Endothelial cell of umbilical vein (primary cell): ENCODE measurements around the gene SLC5A5. TPM values are rescaled to one million over a fixed set of nuclear protein-coding genes. Genes with fewer than 3 reads are reported as not detected.

ENCODE experiments used
- BruUV-seq: library from RNA; stranded (reverse); fragments of 400-500 nt; replicated peaks from 2 replicates; lab custom pipeline; 2021; lab: Mats Ljungman, UMichigan
- CTCF ChIA-PET: fragments of 300-600, 350-600 bp; sonication (Branson Sonifier 250); formaldehyde crosslinking; loops from one replicate; lab custom pipeline; 2021; ENCODE audit warnings: antibody characterized with exemption, inconsistent platforms; lab: Charles Lee
- POLR2A ChIA-PET: fragments of 300-600, 350-600 bp; sonication (Branson Sonifier 250); formaldehyde crosslinking; loops from one replicate; lab custom pipeline; 2021; ENCODE audit warnings: antibody characterized with exemption, inconsistent platforms; lab: Charles Lee
- DNase-seq: peaks from one replicate; pipeline ENCODE4 v3.0.0-alpha.2; 2011; ENCODE audit warnings: low read depth, low spot score
- FAIRE-seq: peaks from 2 replicates; lab custom pipeline; 2011; peaks lifted over from hg19 to GRCh38; lab: Jason Lieb, UNC
- H2AFZ ChIP-seq: 2 replicates; pipeline ENCODE4 v1.6.0; 2012; ENCODE audit warnings: low read depth, low read length, control low read depth, inconsistent platforms
- H3K27ac ChIP-seq: 2 replicates; pipeline ENCODE4 v1.5.1; 2011; ENCODE audit warnings: low read depth, mild to moderate bottlenecking, control low read depth, low read length, moderate library complexity; ENCODE audit not compliant: insufficient read depth
- H3K27me3 ChIP-seq, 2 experiments: 2 replicates each; pipeline versions ENCODE4 v1.6.0 to v1.6.1; 2011; ENCODE audit warnings: low read length in 2 of 2, mixed read lengths in 1 of 2; ENCODE audit not compliant: control insufficient read depth in 2 of 2, insufficient read depth in 2 of 2
- H3K36me3 ChIP-seq, 2 experiments: 2 replicates in 1 of 2; 3 replicates in 1 of 2; pipeline ENCODE4 v1.5.1; 2011; ENCODE audit warnings: low read length in 2 of 2, mild to moderate bottlenecking in 1 of 2, moderate library complexity in 1 of 2; ENCODE audit not compliant: control insufficient read depth in 2 of 2, insufficient read depth in 2 of 2; ENCODE audit errors: extremely low read depth in 1 of 2
- H3K4me1 ChIP-seq: 3 replicates; pipeline ENCODE4 v1.5.1; 2011; ENCODE audit warnings: mild to moderate bottlenecking, low read length; ENCODE audit not compliant: control insufficient read depth, insufficient read depth; ENCODE audit errors: extremely low read depth
- H3K4me2 ChIP-seq: 2 replicates; pipeline ENCODE4 v1.6.1; 2011; ENCODE audit warnings: low read length, control low read depth, mixed read lengths; ENCODE audit not compliant: insufficient read depth
- H3K4me3 ChIP-seq, 3 experiments: fragments of 200-600 bp in 1 of 3; sonication (generic), shearing (Covaris generic) in 1 of 3; replicated peaks in 1 of 3; 2 replicates each; pipeline ENCODE4 v1.5.1; 2011 to 2016; ENCODE audit warnings: control low read depth in 3 of 3, low read length in 3 of 3, mild to moderate bottlenecking in 2 of 3, inconsistent platforms in 1 of 3, low read depth in 1 of 3, moderate library complexity in 1 of 3; ENCODE audit not compliant: insufficient read depth in 1 of 3
- H3K79me2 ChIP-seq: 2 replicates; pipeline ENCODE4 v1.6.0; 2012; ENCODE audit warnings: low read length, inconsistent platforms; ENCODE audit not compliant: control insufficient read depth, insufficient read depth
- H3K9ac ChIP-seq: replicated peaks from 2 replicates; pipeline ENCODE3; 2011; ENCODE audit warnings: low read length, control low read depth; ENCODE audit not compliant: insufficient read depth; ENCODE audit errors: extremely low read depth
- H3K9me1 ChIP-seq: replicated peaks from 3 replicates; pipeline ENCODE4 v1.6.0; 2011; ENCODE audit warnings: mild to moderate bottlenecking, low read length; ENCODE audit not compliant: control insufficient read depth, insufficient read depth; ENCODE audit errors: extremely low read depth
- H3K9me3 ChIP-seq: replicated peaks from 2 replicates; pipeline ENCODE4 v1.5.1; 2012; ENCODE audit warnings: low read length, inconsistent platforms; ENCODE audit not compliant: control insufficient read depth, insufficient read depth
- H4K20me1 ChIP-seq: replicated peaks from 2 replicates; pipeline ENCODE3; 2011; ENCODE audit warnings: mild to moderate bottlenecking, low read length; ENCODE audit not compliant: control insufficient read depth, insufficient read depth; ENCODE audit errors: extremely low read depth
- EZH2 ChIP-seq: IDR thresholded peaks from 2 replicates; pipeline ENCODE4 v1.6.1; 2012; ENCODE audit warnings: borderline replicate concordance, low read depth, mild to moderate bottlenecking, moderate library complexity, low read length, inconsistent platforms; ENCODE audit not compliant: severe bottlenecking
- FOS ChIP-seq: IDR thresholded peaks from 2 replicates; pipeline ENCODE4 v1.6.1; 2011; ENCODE audit warnings: mild to moderate bottlenecking, low read length, moderate library complexity, borderline replicate concordance; ENCODE audit not compliant: insufficient read depth
- GATA2 ChIP-seq: IDR thresholded peaks from 2 replicates; pipeline ENCODE4 v1.7.0; 2011; ENCODE audit warnings: low read depth, mild to moderate bottlenecking, moderate library complexity, mixed read lengths, low read length; ENCODE audit not compliant: insufficient read length, insufficient read depth
- JUN ChIP-seq: IDR thresholded peaks from 2 replicates; pipeline ENCODE4 v1.6.1; 2011; ENCODE audit warnings: borderline replicate concordance, low read depth; ENCODE audit not compliant: insufficient read length, insufficient read depth
- MYC ChIP-seq: IDR thresholded peaks from one replicate; pipeline ENCODE4 v1.6.1; 2011; ENCODE audit warnings: mild to moderate bottlenecking, low read depth, low read length
- POLR2A ChIP-seq: IDR thresholded peaks from 2 replicates; pipeline ENCODE4 v1.6.1; 2012; ENCODE audit warnings: low read depth, mild to moderate bottlenecking, control low read depth, low read length
- POLR2AphosphoS5 ChIP-seq: IDR thresholded peaks from 2 replicates; pipeline ENCODE4 v1.6.1; 2012; ENCODE audit warnings: low read depth, mild to moderate bottlenecking, control low read depth, low read length, moderate library complexity; ENCODE audit not compliant: insufficient read depth
- dilution Hi-C: fragments of 300-500 bp; cut with MboI; formaldehyde crosslinking; loops from one replicate; pipeline ENCODE4 v1.15.0; 2019; ENCODE audit warnings: low sequenced_read_pairs; ENCODE audit not compliant: extremely low pct_ligation_motif_present
- intact Hi-C: fragments of 100-400 bp; cut with micrococcal nuclease; formaldehyde crosslinking; loops from one replicate; pipeline ENCODE4 v1.10.0; 2022
- polyA plus RNA-seq, 4 experiments: library from polyadenylated mRNA; depleted of rRNA in 3 of 4; stranded (reverse) in 3 of 4; unstranded in 1 of 4; fragments of >200 nt; gene quantifications; 2 replicates each; pipeline versions ENCODE4 v1.2.1 to v1.2.3, GENCODE V29; 2011 to 2012; ENCODE audit warnings: missing spikeins in 1 of 4
- total RNA-seq: library from RNA; stranded (reverse); gene quantifications from 2 replicates; pipeline ENCODE4 v1.2.3, GENCODE V29; 2021
- TF ChIP-seq, protein P1 (sequence below), 2 donors: IDR thresholded peaks; 1 replicate in 1 of 2; 2 replicates in 1 of 2; pipeline ENCODE4 v1.5.1; 2011; ENCODE audit warnings: low read length in 2 of 2, mild to moderate bottlenecking in 2 of 2, moderate library complexity in 2 of 2, control low read depth in 1 of 2, inconsistent platforms in 1 of 2, low read depth in 1 of 2; ENCODE audit not compliant: insufficient read depth in 1 of 2; ENCODE audit errors: extremely low read depth in 1 of 2
- TF ChIP-seq, protein P2 (sequence below): IDR thresholded peaks from 2 replicates; pipeline ENCODE4 v1.6.1; 2011; ENCODE audit not compliant: insufficient read depth, insufficient read length

The SLC5A5 gene
- total and polyA plus RNA-seq, 2 donors (not counting 3 experiments of a cell fraction or from before 2014, with no cell fraction given) = not detected

DNA sequence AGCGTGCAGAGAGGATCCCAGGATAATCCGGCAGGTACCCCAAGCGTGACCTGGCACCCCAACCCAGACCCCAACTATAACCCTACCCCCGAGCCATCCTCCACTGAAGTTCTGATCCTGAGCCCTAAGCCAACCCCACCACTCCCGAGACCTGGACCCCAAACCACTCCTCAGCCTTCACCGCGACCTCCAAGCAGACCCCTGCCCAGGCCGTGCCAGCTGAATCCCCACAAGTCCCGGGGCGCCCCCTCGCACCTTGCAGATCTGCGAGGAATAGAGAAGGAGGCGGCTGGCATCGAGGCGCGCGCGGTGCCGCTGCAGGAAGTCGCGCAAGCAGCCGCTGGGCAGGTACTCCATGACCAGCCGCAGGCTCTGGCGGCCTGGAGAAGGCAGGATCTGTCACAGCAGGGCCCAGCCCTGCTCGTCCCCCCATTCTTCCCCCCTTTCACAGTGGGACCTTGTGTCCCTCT, 40.3 kb upstream of the SLC5A5 start:
- Histone ChIP-seq H2AFZ (peak overlapping the region; percentile 77), H3K36me3 (no peaks in the 10 kb centered on the region), H3K9ac (no peak overlapping the region), H3K27me3 (peaks cover 0 to 3% of the 10 kb centered on the region in 2 experiments), H3K4me1 (peaks cover 13% of the 10 kb centered on the region), H4K20me1 (no peaks in the 10 kb centered on the region), H3K79me2 (no peaks in the 10 kb centered on the region), H3K9me1 (no peaks in the 10 kb centered on the region), H3K4me2 (no peak overlapping the region), H3K9me3 (no peaks in the 10 kb centered on the region), H3K27ac (no peak overlapping the region), H3K4me3 (no peak overlapping the region)
- dilution Hi-C loops (no loop called here), intact Hi-C loops (no loop called here)
- no peak for DNase-seq
- TF ChIP-seq POLR2A (no peak), EZH2 (peak; percentile 52)
- ChIA-PET POLR2A (interaction anchor here (1.1 to 1.3 kb wide), 2 partner anchors 28 kb away, joined by 3 to 4 read pairs; partner anchors contain the start of gene RPL18A), CTCF (interaction anchor here (0.6 to 3.1 kb wide), 3 partner anchors 28 to 379 kb away, joined by 3 to 10 read pairs (median 3); partner anchors contain the start of gene RPL18A)
- BruUV-seq = no TSS peak
- FAIRE-seq = no peak

DNA sequence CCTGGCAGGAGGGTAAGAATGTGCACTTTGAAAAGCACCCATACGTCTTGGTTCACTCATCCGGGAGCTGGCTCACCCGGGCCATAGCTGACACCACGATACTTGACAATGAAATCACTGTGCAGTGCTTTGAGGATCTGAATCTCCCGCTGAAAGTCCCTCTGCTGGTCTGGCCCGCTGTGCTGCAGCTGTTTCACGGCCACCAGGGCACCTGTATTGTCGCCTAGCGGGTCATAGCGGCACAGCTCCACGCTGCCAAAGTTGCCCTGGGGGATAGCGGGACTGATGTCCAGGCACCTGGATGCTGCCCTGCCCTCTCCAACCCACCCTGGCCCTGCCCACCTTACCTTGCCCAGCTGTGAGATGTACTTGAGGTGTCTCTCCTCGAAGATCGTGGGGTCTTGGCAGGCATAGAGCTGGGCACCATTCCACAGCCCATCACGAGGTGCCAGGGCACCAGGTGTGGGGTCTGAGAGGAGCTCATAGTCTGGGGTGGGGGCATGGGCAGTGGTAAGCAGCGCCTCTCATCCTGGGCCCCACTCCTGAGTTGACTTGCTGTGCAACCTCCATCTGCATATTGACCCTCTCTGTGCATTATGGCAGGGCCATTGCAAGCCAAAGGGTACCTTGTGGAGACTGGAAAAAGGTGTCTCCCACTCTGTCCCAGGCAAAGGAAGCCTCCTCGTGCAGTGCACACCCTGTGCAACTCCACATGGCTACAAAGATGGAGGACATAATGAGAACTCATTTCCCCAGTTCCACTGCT, 39.1 kb upstream of the SLC5A5 start:
- Histone ChIP-seq H3K4me2 (no peak overlapping the region), H3K9me3 (no peaks in the 10 kb centered on the region), H3K9me1 (no peaks in the 10 kb centered on the region), H3K79me2 (no peaks in the 10 kb centered on the region), H4K20me1 (no peaks in the 10 kb centered on the region), H3K4me3 (no peak overlapping the region), H3K27ac (no peak overlapping the region), H3K27me3 (peaks cover 0 to 3% of the 10 kb centered on the region in 2 experiments), H3K36me3 (no peaks in the 10 kb centered on the region), H2AFZ (no peak overlapping the region), H3K4me1 (peaks cover 11% of the 10 kb centered on the region), H3K9ac (no peak overlapping the region)
- FAIRE-seq (no peak), DNase-seq (no peak)
- no TSS peak for BruUV-seq
- no peak for TF ChIP-seq GATA2
- TF ChIP-seq, protein P1, sequence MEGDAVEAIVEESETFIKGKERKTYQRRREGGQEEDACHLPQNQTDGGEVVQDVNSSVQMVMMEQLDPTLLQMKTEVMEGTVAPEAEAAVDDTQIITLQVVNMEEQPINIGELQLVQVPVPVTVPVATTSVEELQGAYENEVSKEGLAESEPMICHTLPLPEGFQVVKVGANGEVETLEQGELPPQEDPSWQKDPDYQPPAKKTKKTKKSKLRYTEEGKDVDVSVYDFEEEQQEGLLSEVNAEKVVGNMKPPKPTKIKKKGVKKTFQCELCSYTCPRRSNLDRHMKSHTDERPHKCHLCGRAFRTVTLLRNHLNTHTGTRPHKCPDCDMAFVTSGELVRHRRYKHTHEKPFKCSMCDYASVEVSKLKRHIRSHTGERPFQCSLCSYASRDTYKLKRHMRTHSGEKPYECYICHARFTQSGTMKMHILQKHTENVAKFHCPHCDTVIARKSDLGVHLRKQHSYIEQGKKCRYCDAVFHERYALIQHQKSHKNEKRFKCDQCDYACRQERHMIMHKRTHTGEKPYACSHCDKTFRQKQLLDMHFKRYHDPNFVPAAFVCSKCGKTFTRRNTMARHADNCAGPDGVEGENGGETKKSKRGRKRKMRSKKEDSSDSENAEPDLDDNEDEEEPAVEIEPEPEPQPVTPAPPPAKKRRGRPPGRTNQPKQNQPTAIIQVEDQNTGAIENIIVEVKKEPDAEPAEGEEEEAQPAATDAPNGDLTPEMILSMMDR (IDR thresholded peaks at IDR 0.05; ENCODE audit: extremely low read depth in 1 of 2, insufficient read depth in 1 of 2, low read depth in 1 of 2, low read length in 2 of 2) = no peak
- no peak for TF ChIP-seq POLR2AphosphoS5
- TF ChIP-seq, protein P2, sequence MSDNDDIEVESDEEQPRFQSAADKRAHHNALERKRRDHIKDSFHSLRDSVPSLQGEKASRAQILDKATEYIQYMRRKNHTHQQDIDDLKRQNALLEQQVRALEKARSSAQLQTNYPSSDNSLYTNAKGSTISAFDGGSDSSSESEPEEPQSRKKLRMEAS = no peak
- TF ChIP-seq MYC = no peak
- TF ChIP-seq EZH2 = no peak
- no peak for TF ChIP-seq JUN
- TF ChIP-seq POLR2A = no peak
- no peak for TF ChIP-seq FOS
- intact Hi-C loops (no loop called here), dilution Hi-C loops (no loop called here)
- POLR2A ChIA-PET = interaction anchor here (1.1 kb wide), 1 partner anchor 27 kb away, joined by 3 read pairs; no protein-coding TSS in a partner anchor
- CTCF ChIA-PET = interaction anchor here (0.9 to 3.1 kb wide), 2 partner anchors 22 to 27 kb away, joined by 3 to 10 read pairs; partner anchors contain the start of gene RPL18A
